Retinal pigment epithelial cell (primary cell): ENCODE measurements around the gene MAPK6.
"Not testable (repeated sequence)": the region's sequence is repeated elsewhere in the genome, so short reads cannot be mapped to it uniquely, and the experiment has no call there.

Experiments
- DNase-seq: peaks from one replicate; pipeline ENCODE4 v3.0.0-alpha.2; 2010; ENCODE audit warnings: low read depth
- H3K4me3 ChIP-seq: 2 replicates; pipeline ENCODE4 v1.5.1; 2011; ENCODE audit warnings: mild to moderate bottlenecking, low read length, control low read depth, moderate library complexity
- TF ChIP-seq, protein P1 (sequence below): conservative IDR thresholded peaks from 2 replicates; pipeline ENCODE4 v1.5.1; 2011; ENCODE audit warnings: low read depth, low read length, control low read depth, inconsistent platforms

The MAPK6 gene

DNA sequence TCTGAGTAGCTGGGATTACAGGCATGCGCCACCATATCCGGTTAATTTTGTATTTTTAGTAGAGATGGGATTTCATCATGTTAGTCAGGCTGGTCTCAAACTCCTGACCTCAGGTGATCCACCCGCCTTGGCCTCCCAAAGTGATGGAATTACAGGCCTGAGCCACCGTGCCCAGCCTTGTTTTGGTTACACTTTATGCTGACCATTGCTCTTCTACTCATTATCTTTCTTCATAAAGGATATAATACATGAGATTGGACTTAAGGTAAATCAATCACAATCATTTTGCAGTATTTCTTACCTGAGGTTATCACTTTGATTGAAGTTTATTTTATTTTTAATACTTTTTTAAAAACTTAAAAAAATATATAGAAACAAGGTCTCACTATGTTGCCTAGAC is 45.2 kb upstream of the MAPK6 start:
- DNase-seq, result no peak
- H3K4me3 ChIP-seq, result no peak overlapping the region
- TF ChIP-seq, protein P1, sequence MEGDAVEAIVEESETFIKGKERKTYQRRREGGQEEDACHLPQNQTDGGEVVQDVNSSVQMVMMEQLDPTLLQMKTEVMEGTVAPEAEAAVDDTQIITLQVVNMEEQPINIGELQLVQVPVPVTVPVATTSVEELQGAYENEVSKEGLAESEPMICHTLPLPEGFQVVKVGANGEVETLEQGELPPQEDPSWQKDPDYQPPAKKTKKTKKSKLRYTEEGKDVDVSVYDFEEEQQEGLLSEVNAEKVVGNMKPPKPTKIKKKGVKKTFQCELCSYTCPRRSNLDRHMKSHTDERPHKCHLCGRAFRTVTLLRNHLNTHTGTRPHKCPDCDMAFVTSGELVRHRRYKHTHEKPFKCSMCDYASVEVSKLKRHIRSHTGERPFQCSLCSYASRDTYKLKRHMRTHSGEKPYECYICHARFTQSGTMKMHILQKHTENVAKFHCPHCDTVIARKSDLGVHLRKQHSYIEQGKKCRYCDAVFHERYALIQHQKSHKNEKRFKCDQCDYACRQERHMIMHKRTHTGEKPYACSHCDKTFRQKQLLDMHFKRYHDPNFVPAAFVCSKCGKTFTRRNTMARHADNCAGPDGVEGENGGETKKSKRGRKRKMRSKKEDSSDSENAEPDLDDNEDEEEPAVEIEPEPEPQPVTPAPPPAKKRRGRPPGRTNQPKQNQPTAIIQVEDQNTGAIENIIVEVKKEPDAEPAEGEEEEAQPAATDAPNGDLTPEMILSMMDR, result no peak

DNA sequence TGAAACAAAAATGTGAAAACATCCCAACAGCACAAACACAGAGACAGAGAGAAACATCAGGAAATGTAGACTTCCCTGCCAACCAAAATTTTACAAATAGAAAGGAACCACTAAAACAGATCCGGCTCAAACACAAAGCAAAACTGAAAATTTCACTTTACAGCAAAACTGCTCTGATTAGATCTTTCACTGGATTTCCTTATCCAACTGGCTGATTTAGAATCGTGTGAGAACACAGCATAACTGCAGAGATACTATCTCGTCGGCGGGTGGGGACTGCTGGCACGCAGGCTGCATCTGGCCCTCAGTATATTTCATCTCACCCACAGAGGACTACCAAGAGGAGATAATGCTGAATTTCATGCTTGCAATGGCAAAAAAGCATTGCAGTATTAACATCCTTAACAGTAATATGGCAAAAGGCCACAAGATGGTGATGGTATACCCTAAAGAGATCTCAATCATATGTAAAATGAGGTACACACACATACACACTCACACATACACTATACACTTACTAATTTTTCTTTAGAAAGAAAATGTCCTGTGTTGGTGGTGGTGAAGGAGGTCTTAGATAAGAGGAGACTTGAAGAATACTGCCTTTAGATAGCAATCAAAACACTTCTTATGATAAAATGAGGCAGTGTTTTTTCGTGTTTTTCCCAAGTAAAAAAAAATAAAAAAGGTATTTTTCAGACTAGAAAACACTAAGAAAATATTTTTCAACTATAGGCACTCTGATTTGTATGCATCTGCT is 36.8 kb upstream of the MAPK6 start:
- no peak overlapping the region for H3K4me3 ChIP-seq
- DNase-seq, result peak; percentile 39
- TF ChIP-seq, protein P1, result peak; percentile 63

DNA sequence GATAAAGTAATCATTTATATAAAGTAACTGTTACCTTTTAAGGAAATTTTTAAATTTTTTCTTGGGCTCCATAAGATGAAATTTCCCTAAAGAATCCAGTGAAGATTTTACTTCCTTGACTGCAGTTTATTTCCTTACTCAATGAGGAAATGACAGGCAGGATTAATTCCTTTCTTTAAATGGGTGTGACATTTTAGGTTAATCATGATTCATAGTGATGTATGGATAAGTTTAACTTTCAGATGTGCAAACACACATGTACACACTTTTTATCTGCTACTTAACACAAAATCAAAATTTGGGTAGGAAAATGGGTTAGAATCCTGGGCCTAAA is 36.3 kb upstream of the MAPK6 start:
- DNase-seq, result no peak
- TF ChIP-seq, protein P1, result no peak
- no peak overlapping the region for H3K4me3 ChIP-seq

DNA sequence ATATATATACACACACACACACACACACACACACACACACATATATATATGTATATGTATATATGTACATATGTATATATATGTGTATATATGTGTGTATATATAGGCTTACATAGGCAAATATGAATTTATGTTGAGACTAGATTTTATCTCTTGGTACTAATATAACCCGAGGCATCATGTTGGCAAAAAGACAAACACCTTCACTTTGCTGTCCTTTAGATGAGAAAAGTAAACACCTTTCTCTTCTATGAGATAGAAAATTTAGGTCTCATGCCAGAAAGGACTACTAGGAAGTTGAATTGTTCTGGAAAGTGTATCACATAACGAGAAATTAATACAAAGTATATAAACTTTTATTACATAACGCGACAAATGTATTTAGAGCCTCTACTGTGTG is 27.9 kb upstream of the MAPK6 start:
- TF ChIP-seq, protein P1, result no peak
- no peak overlapping the region for H3K4me3 ChIP-seq
- DNase-seq, result no peak

DNA sequence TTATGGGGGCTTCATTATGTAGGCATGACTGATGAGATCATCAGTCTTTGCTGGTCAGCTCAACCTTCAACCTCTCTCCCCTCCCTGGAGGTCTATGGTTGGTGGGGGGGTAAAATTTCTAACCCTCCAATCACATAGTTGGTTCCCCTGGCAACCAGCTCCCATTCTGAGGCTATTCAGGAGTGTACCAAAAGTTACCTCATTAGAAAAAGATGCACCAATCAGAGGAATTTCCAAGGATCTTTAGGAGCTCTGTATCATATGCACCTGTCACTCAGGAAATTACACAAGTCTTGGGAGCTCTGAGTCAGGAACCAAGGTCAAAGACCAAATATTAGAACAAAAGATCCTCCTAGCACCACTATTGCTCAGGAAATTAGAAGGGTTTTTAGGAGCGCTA is 26.1 kb upstream of the MAPK6 start:
- TF ChIP-seq, protein P1, result no peak
- DNase-seq, result no peak
- no peak overlapping the region for H3K4me3 ChIP-seq

DNA sequence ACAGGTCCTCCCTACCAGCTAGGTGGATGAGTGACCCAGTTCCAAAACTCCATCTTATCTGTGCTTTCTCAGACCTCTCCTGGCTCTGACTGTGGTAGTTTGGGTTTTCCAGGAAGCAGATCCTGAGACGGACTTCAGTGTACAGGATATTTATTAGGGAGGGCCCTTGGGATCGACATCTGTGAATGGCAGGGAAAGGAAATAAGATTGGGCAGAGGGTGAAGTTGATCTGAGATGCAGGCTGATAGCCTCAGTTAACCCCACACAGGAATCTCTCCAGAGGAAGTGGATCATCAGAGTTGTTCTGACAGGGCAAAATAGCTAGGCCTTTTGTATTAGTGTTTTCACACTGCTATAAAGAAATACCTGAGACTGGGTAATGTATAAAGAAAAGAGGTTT is 16.7 kb upstream of the MAPK6 start:
- H3K4me3 ChIP-seq, result no peak overlapping the region
- TF ChIP-seq, protein P1, result no peak
- no peak for DNase-seq

DNA sequence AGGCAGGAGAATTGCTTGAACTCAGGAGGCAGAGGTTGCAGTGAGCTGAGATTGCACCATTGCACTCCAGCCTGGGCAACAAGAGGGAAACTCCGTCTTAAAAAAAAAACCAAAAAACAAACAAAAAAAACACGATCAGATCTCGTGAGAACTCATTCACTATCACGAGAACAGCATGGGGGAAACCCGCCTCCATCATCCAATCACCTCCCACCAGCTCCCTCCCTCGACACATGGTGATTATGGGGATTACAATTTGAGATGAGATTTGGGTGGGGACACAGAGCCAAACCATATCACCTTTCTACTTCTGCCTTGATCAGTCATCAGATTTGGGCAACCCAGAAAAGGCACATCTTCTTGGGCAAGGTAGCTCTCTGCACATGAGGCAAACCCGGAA is 15.9 kb upstream of the MAPK6 start:
- H3K4me3 ChIP-seq, DNase-seq: not testable (repeated sequence)
